ENCODE data around the gene MLST8. TPM values are rescaled to one million over a fixed set of nuclear protein-coding genes. Genes with fewer than 3 reads are reported as not detected.

MLST8 gene
- total RNA-seq, 1 donor from 2014 or later: 51.6 TPM

- TF ChIP-seq POLR2AphosphoS5 (IDR thresholded peaks at IDR 0.05; ENCODE audit: insufficient read depth in 1 of 2, low read depth in 1 of 2): no peak
- no peak for TF ChIP-seq POLR2A (IDR thresholded peaks at IDR 0.05)
- TF ChIP-seq CTCF (IDR thresholded peaks at IDR 0.05): no peak
- no peak for DNase-seq (ENCODE audit: extremely low spot score in 2 of 2)
- intact Hi-C loops (cut with DNase I): loop anchor here (10.0 kb wide), 1 partner anchor 357 kb away; the partner anchor contains the start of gene ATP6V0C
- H3K4me3 ChIP-seq: no peak overlapping the region
- no peaks in the 10 kb centered on the region for H3K36me3 ChIP-seq
- no peaks in the 10 kb centered on the region for H3K9me3 ChIP-seq
- peak overlapping the region; percentile 78 for H3K27ac ChIP-seq
- H3K27me3 ChIP-seq: no peaks in the 10 kb centered on the region
- peaks cover 89% of the 10 kb centered on the region for H3K4me1 ChIP-seq
Measured at GRCh38 chr16:2158262-2158638, 47.0 kb upstream of the MLST8 start.

GRCh38 chr16:2159175-2159838 is 45.9 kb upstream of the MLST8 start:
- Histone ChIP-seq H3K27me3 (no peaks in the 10 kb centered on the region), H3K4me1 (peaks cover 87% of the 10 kb centered on the region), H3K9me3 (no peaks in the 10 kb centered on the region), H3K36me3 (no peaks in the 10 kb centered on the region), H3K27ac (peak overlapping the region; percentile 78), H3K4me3 (peak overlapping the region; percentile 19 to 42)
- intact Hi-C loops (cut with DNase I): loop anchor here (10.0 kb wide), 1 partner anchor 355 kb away; the partner anchor contains the start of gene ATP6V0C
- no peak for DNase-seq (ENCODE audit: extremely low spot score in 2 of 2)
- TF ChIP-seq POLR2AphosphoS5 (IDR thresholded peaks at IDR 0.05; ENCODE audit: insufficient read depth in 1 of 2, low read depth in 1 of 2) (peak in 1 of 2 donors; percentile 54), CTCF (IDR thresholded peaks at IDR 0.05) (no peak), POLR2A (IDR thresholded peaks at IDR 0.05) (peak in 1 of 2 donors; percentile 4)

GRCh38 chr16:2160915-2161551 is 44.2 kb upstream of the MLST8 start:
- H3K36me3 ChIP-seq: peaks cover 0 to 5% of the 10 kb centered on the region in 2 donors
- H3K27ac ChIP-seq: peak overlapping the region; percentile 78
- TF ChIP-seq POLR2A (IDR thresholded peaks at IDR 0.05): no peak
- no peak for TF ChIP-seq CTCF (IDR thresholded peaks at IDR 0.05)
- TF ChIP-seq POLR2AphosphoS5 (IDR thresholded peaks at IDR 0.05; ENCODE audit: insufficient read depth in 1 of 2, low read depth in 1 of 2): peak in 1 of 2 donors; percentile 57
- H3K27me3 ChIP-seq: no peaks in the 10 kb centered on the region
- DNase-seq (ENCODE audit: extremely low spot score in 2 of 2): no peak
- peaks cover 81% of the 10 kb centered on the region for H3K4me1 ChIP-seq
- H3K4me3 ChIP-seq: peak overlapping the region; percentile 4 to 42
- H3K9me3 ChIP-seq: no peaks in the 10 kb centered on the region
- intact Hi-C loops (cut with DNase I): no loop called here

- no peaks in the 10 kb centered on the region for H3K9me3 ChIP-seq
- DNase-seq (ENCODE audit: extremely low spot score in 2 of 2): no peak
- peaks cover 72% of the 10 kb centered on the region for H3K4me1 ChIP-seq
- peaks cover 0 to 13% of the 10 kb centered on the region in 2 donors for H3K36me3 ChIP-seq
- H3K27me3 ChIP-seq: no peaks in the 10 kb centered on the region
- peak overlapping the region; percentile 78 for H3K27ac ChIP-seq
- intact Hi-C loops (cut with DNase I): no loop called here
- no peak overlapping the region for H3K4me3 ChIP-seq
- no peak for TF ChIP-seq CTCF (IDR thresholded peaks at IDR 0.05)
- TF ChIP-seq POLR2AphosphoS5 (IDR thresholded peaks at IDR 0.05; ENCODE audit: insufficient read depth in 1 of 2, low read depth in 1 of 2): no peak
- no peak for TF ChIP-seq POLR2A (IDR thresholded peaks at IDR 0.05)
Measured at GRCh38 chr16:2161911-2162310, 43.3 kb upstream of the MLST8 start.

GRCh38 chr16:2162676-2163118 is 42.6 kb upstream of the MLST8 start:
- DNase-seq (ENCODE audit: extremely low spot score in 2 of 2): no peak
- intact Hi-C loops (cut with DNase I): no loop called here
- Histone ChIP-seq H3K27me3 (no peaks in the 10 kb centered on the region), H3K4me1 (peaks cover 64% of the 10 kb centered on the region), H3K4me3 (no peak overlapping the region), H3K27ac (peak overlapping the region; percentile 76), H3K9me3 (no peaks in the 10 kb centered on the region), H3K36me3 (peaks cover 0 to 18% of the 10 kb centered on the region in 2 donors)
- TF ChIP-seq POLR2A (IDR thresholded peaks at IDR 0.05) (no peak), CTCF (IDR thresholded peaks at IDR 0.05) (no peak), POLR2AphosphoS5 (IDR thresholded peaks at IDR 0.05; ENCODE audit: insufficient read depth in 1 of 2, low read depth in 1 of 2) (no peak)

All from vagina (tissue), 2 donors.